Osteoblast (primary cell): ENCODE measurements around the gene CCDC170. TPM values are rescaled to one million over a fixed set of nuclear protein-coding genes. Genes with fewer than 3 reads are reported as not detected.
A peak's percentile ranks its signal among the peaks of the same experiment; 100 is the strongest.

ENCODE experiments used
- DNase-seq: peaks from one replicate; pipeline ENCODE4 v3.0.0; 2011; ENCODE audit warnings: low spot score, mixed read lengths; ENCODE audit not compliant: insufficient read length; ENCODE audit errors: missing footprints
- H2AFZ ChIP-seq: 2 replicates; pipeline ENCODE4 v1.6.0; 2011; ENCODE audit warnings: mild to moderate bottlenecking, low read length
- H3K27ac ChIP-seq: 2 replicates; pipeline ENCODE4 v1.5.1; 2011; ENCODE audit warnings: mild to moderate bottlenecking, low read depth, low read length, moderate library complexity
- H3K27me3 ChIP-seq: 2 replicates; pipeline ENCODE4 v1.6.0; 2012; ENCODE audit warnings: mild to moderate bottlenecking, control low read depth, inconsistent platforms, low read length, moderate library complexity; ENCODE audit not compliant: insufficient read depth
- H3K36me3 ChIP-seq: 2 replicates; pipeline ENCODE4 v1.5.1; 2011; ENCODE audit warnings: mild to moderate bottlenecking, low read length, control low read depth, moderate library complexity; ENCODE audit not compliant: insufficient read depth
- H3K4me1 ChIP-seq: 2 replicates; pipeline ENCODE4 v1.5.1; 2011; ENCODE audit warnings: mild to moderate bottlenecking, low read length, control low read depth, moderate library complexity; ENCODE audit not compliant: insufficient read depth
- H3K4me2 ChIP-seq: 2 replicates; pipeline ENCODE4 v1.6.0; 2011; ENCODE audit warnings: mild to moderate bottlenecking, low read length; ENCODE audit not compliant: insufficient read depth
- H3K4me3 ChIP-seq: fragments of 200-600 bp; sonication (generic); 3 replicates; pipeline ENCODE4 v1.5.1; 2012; ENCODE audit warnings: mild to moderate bottlenecking, low read length, inconsistent platforms; ENCODE audit not compliant: insufficient read depth
- H3K79me2 ChIP-seq: 2 replicates; pipeline ENCODE4 v1.6.0; 2012; ENCODE audit warnings: mild to moderate bottlenecking, low read length, control low read depth, inconsistent platforms; ENCODE audit not compliant: insufficient read depth
- H3K9me3 ChIP-seq: 2 replicates; pipeline ENCODE4 v1.5.1; 2011; ENCODE audit warnings: low read depth, low read length, control low read depth
- H4K20me1 ChIP-seq: 2 replicates; pipeline ENCODE4 v1.6.0; 2012; ENCODE audit warnings: mild to moderate bottlenecking, low read length, control low read depth; ENCODE audit not compliant: insufficient read depth
- CTCF ChIP-seq: IDR thresholded peaks from 2 replicates; pipeline ENCODE4 v1.5.1; 2011; ENCODE audit warnings: mild to moderate bottlenecking, low read depth, low read length, moderate library complexity; ENCODE audit errors: extremely low read depth
- total RNA-seq: library from RNA; depleted of rRNA; stranded (reverse); fragments of >200 nt; gene quantifications from 2 replicates; pipeline ENCODE4 v1.2.3, GENCODE V29; 2012

Gene CCDC170
- total RNA-seq, 1 donor: 1.8 TPM

- Histone ChIP-seq H3K9me3 (no peaks in the 10 kb centered on the region), H3K4me2 (no peak overlapping the region), H3K27me3 (no peaks in the 10 kb centered on the region), H3K36me3 (no peaks in the 10 kb centered on the region), H3K4me1 (peaks cover 24% of the 10 kb centered on the region), H3K27ac (no peak overlapping the region), H3K79me2 (no peaks in the 10 kb centered on the region), H2AFZ (peak overlapping the region; percentile 23), H3K4me3 (no peak overlapping the region), H4K20me1 (no peaks in the 10 kb centered on the region)
- no peak for TF ChIP-seq CTCF
- DNase-seq: no peak
These were observed 136.0 kb downstream of the CCDC170 start for GRCh38 chr6:151629791-151630190.

- no peak overlapping the region for H2AFZ ChIP-seq
- H3K9me3 ChIP-seq: no peaks in the 10 kb centered on the region
- H4K20me1 ChIP-seq: no peaks in the 10 kb centered on the region
- H3K79me2 ChIP-seq: no peaks in the 10 kb centered on the region
- no peak overlapping the region for H3K4me3 ChIP-seq
- no peak overlapping the region for H3K4me2 ChIP-seq
- no peak overlapping the region for H3K27ac ChIP-seq
- peaks cover 24% of the 10 kb centered on the region for H3K4me1 ChIP-seq
- DNase-seq: no peak
- H3K27me3 ChIP-seq: no peaks in the 10 kb centered on the region
- no peaks in the 10 kb centered on the region for H3K36me3 ChIP-seq
- no peak for TF ChIP-seq CTCF
These were observed 136.6 kb downstream of the CCDC170 start for GRCh38 chr6:151630387-151630786.

- Histone ChIP-seq H4K20me1 (no peaks in the 10 kb centered on the region), H3K27ac (no peak overlapping the region), H3K27me3 (no peaks in the 10 kb centered on the region), H3K79me2 (no peaks in the 10 kb centered on the region), H3K4me3 (no peak overlapping the region), H3K4me1 (peaks cover 24% of the 10 kb centered on the region), H3K9me3 (no peaks in the 10 kb centered on the region), H3K4me2 (no peak overlapping the region), H3K36me3 (no peaks in the 10 kb centered on the region), H2AFZ (peak overlapping the region; percentile 67)
- TF ChIP-seq CTCF: no peak
- peak; percentile 58 for DNase-seq
These were observed 137.3 kb downstream of the CCDC170 start for GRCh38 chr6:151630991-151631655.

- Histone ChIP-seq H3K27ac (no peak overlapping the region), H4K20me1 (no peaks in the 10 kb centered on the region), H2AFZ (peak overlapping the region; percentile 67), H3K4me3 (peak overlapping the region; percentile 41), H3K4me1 (peaks cover 24% of the 10 kb centered on the region), H3K36me3 (no peaks in the 10 kb centered on the region), H3K9me3 (no peaks in the 10 kb centered on the region), H3K27me3 (no peaks in the 10 kb centered on the region), H3K4me2 (peak overlapping the region; percentile 49), H3K79me2 (no peaks in the 10 kb centered on the region)
- no peak for DNase-seq
- TF ChIP-seq CTCF: no peak
These were observed 138.7 kb downstream of the CCDC170 start for GRCh38 chr6:151632415-151632987.
